ENCODE measurements around the gene LATS2.

Gene LATS2

DNA sequence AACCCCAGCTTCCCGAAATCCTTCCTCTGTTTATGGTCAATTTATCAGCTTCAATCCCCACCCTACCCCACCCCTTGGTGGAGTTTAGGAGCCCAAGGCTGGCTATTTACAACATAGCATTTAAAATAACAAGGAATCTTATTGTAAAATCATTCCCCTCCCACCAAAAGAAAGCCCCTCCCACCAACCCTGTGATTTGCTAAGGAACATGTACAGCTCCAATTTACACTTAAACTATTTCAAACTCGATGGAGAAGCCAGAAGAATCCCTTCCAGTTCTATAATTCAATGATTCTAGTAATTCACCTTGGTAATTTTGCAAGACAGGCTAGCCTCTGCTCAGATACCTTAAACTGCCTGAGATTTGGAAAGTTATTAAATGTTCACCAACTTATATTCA, 3.0 kb downstream of the LATS2 start:
- TF ChIP-seq, protein P1, sequence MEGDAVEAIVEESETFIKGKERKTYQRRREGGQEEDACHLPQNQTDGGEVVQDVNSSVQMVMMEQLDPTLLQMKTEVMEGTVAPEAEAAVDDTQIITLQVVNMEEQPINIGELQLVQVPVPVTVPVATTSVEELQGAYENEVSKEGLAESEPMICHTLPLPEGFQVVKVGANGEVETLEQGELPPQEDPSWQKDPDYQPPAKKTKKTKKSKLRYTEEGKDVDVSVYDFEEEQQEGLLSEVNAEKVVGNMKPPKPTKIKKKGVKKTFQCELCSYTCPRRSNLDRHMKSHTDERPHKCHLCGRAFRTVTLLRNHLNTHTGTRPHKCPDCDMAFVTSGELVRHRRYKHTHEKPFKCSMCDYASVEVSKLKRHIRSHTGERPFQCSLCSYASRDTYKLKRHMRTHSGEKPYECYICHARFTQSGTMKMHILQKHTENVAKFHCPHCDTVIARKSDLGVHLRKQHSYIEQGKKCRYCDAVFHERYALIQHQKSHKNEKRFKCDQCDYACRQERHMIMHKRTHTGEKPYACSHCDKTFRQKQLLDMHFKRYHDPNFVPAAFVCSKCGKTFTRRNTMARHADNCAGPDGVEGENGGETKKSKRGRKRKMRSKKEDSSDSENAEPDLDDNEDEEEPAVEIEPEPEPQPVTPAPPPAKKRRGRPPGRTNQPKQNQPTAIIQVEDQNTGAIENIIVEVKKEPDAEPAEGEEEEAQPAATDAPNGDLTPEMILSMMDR (conservative IDR thresholded peaks at IDR 0.05; ENCODE audit: control insufficient read depth, insufficient read depth, low read depth, low read length) = no peak
- no peak overlapping the region for H3K4me3 ChIP-seq (ENCODE audit: control insufficient read depth, low read depth, low read length)
- DNase-seq (ENCODE audit: low read depth) = no peak

DNA sequence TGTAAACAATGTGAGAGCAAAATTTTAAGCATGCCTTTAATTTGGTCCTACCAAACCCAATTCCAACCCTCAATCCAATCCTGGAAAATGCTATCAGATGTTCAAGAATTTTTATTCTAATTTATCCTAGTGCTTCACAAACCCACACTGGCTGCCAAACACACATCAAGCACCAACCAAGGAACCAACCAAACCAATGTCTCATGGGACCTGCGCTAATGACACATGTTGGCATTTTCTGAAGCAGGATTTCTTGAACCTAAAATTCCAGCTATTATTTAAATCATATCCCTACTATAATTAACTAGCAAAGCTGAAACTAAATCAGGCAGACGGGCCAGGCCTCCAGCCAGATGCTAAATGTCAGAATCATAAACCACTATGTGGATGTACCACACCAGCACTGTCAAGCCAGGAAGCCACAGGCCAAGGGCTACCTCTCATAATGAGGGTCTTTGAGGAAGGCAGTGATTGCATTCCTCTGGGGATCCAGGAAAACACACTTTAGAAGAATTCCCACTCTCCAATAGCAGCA, 5.8 kb downstream of the LATS2 start:
- TF ChIP-seq, protein P1 (conservative IDR thresholded peaks at IDR 0.05; ENCODE audit: control insufficient read depth, insufficient read depth, low read depth, low read length) = no peak
- H3K4me3 ChIP-seq (ENCODE audit: control insufficient read depth, low read depth, low read length) = no peak overlapping the region
- no peak for DNase-seq (ENCODE audit: low read depth)

DNA sequence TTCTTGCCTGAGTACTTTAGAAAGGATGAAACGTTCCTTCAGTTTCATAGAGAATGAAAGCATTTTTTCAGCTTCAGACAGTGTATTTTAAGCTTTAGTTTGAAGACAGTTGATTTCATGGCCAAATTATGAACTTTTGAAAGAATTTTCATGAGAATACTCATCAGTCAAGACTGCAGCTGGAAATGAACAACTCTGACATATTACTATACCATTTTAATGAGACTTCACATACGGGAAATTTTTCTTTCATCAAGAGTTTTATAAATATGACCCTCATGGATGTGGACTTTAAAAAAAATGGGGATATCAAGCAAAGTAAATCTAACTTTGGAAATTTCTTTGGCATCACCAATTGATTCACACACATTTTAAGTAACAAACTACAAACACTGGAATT, 6.4 kb downstream of the LATS2 start:
- DNase-seq (ENCODE audit: low read depth) = no peak
- TF ChIP-seq, protein P1 (conservative IDR thresholded peaks at IDR 0.05; ENCODE audit: control insufficient read depth, insufficient read depth, low read depth, low read length) = no peak
- H3K4me3 ChIP-seq (ENCODE audit: control insufficient read depth, low read depth, low read length) = no peak overlapping the region

DNA sequence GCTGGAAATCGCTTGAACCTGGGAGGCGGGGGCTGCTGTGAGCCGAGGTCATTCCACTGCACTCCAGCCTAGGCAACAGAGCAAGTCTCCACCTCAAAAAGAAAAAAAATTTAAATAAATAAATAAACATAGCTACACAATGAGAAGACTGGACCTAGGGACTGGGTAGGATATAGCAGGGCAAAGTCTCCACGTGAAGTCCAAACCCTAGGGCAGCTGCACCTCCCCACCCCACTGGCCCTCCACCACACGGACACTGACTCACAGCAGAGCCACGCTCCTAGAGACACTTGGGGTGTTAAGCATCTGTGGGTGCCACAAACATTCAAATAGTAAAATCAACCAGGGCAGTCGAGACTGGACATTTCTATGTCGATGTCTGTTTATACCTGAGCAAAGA, 7.1 kb downstream of the LATS2 start:
- TF ChIP-seq, protein P1 (conservative IDR thresholded peaks at IDR 0.05; ENCODE audit: control insufficient read depth, insufficient read depth, low read depth, low read length) = no peak
- no peak overlapping the region for H3K4me3 ChIP-seq (ENCODE audit: control insufficient read depth, low read depth, low read length)
- DNase-seq (ENCODE audit: low read depth) = no peak

DNA sequence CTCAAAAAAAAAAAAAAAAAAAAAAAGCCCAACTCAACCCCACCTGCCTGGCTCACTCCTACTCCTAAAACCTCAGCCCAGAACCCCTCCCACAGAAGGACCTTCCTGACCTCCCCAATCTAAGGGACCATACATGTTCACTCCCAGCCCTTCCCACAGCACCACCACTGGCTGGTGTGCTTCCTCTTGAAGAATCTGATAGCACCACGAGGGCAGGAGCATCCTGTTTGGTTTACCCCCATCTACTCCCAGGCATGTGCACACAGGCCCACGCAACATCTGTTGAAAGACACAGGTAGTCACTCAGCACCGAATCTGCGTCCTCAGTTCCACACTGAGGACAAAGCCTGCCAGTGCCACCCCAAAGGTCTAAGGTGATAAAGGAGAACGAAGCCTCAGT, 8.2 kb downstream of the LATS2 start:
- no peak overlapping the region for H3K4me3 ChIP-seq (ENCODE audit: control insufficient read depth, low read depth, low read length)
- no peak for DNase-seq (ENCODE audit: low read depth)
- TF ChIP-seq, protein P1 (conservative IDR thresholded peaks at IDR 0.05; ENCODE audit: control insufficient read depth, insufficient read depth, low read depth, low read length) = no peak

DNA sequence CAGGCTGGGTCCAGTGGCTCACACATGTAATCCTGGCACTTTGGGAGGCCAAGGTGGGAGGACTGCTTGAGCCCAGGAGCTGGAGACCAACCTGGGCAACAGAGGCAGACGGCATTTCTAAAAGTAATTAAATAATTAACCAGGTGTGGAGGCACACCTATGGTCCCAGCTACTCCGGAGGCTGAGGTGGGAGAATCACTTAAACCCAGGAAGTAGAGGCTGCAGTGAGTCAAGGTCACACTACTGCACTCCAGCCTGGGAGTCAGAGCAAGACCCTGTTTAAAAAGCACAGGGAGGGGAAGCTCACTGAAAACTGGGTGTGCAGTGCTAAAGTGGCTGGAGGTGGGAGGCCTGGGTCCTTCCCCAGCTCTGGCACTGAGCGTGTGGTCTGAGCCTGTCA, 9.7 kb downstream of the LATS2 start:
- DNase-seq (ENCODE audit: low read depth) = no peak
- no peak overlapping the region for H3K4me3 ChIP-seq (ENCODE audit: control insufficient read depth, low read depth, low read length)
- TF ChIP-seq, protein P1 (conservative IDR thresholded peaks at IDR 0.05; ENCODE audit: control insufficient read depth, insufficient read depth, low read depth, low read length) = no peak
